Left lung (tissue), 14 donors: ENCODE results near the gene MLST8. TPM values are rescaled to one million over a fixed set of nuclear protein-coding genes. Genes with fewer than 3 reads are reported as not detected.

Experiments used
- ATAC-seq: fragments of 200-7000 bp; cut with Tn5 transposase; one replicate; pipeline ENCODE4 v1.9.1; 2020; ENCODE audit warnings: moderate library complexity
- DNase-seq, 4 donors: peaks; one replicate each; pipeline ENCODE4 v3.0.0-alpha.2; 2013 to 2020
- H3K27ac ChIP-seq, 2 donors: fragments of 200-600 bp; sonication (generic) in 1 of 2; one replicate each; pipeline versions ENCODE4 v1.5.0 to v1.8.0; 2020 to 2021
- H3K27me3 ChIP-seq, 2 donors: fragments of 200-600 bp; sonication (generic) in 1 of 2; one replicate each; pipeline versions ENCODE4 v1.5.0 to v1.8.0; 2020 to 2021
- H3K36me3 ChIP-seq, 2 donors: fragments of 200-600 bp; sonication (generic) in 1 of 2; one replicate each; pipeline versions ENCODE4 v1.5.0 to v1.8.0; 2020 to 2021
- H3K4me1 ChIP-seq, 2 donors: fragments of 200-600 bp; one replicate each; pipeline ENCODE4 v1.8.0; 2021
- H3K4me3 ChIP-seq, 2 donors: fragments of 200-600 bp; sonication (generic) in 1 of 2; one replicate each; pipeline versions ENCODE4 v1.5.0 to v1.8.0; 2020 to 2021; ENCODE audit warnings: mild to moderate bottlenecking in 1 of 2
- H3K9me3 ChIP-seq, 2 donors: fragments of 200-600 bp; sonication (generic) in 1 of 2; one replicate each; pipeline versions ENCODE4 v1.5.0 to v1.8.0; 2020 to 2021
- CTCF ChIP-seq, 2 donors: fragments of 200-600 bp; sonication (generic) in 1 of 2; IDR thresholded peaks; one replicate each; pipeline versions ENCODE4 v1.5.0 to v1.8.0; 2021; ENCODE audit warnings: antibody characterized with exemption in 2 of 2
- intact Hi-C, 2 donors: fragments of 100-400 bp; cut with DNase I; formaldehyde crosslinking; loops; one replicate each; pipeline versions ENCODE4 v1.11.2 to v1.14.2; 2022
- long read RNA-seq, 12 donors: library from polyadenylated mRNA in 2 of 12; unstranded in 2 of 12; transcript quantifications; one replicate each; pipeline ENCODE4 v2.0.0 and lab custom pipeline, GENCODE V29; 2019 to 2026
- polyA plus RNA-seq, 6 donors: library from polyadenylated mRNA; unstranded; fragments of 120-200 nt; gene quantifications; one replicate each; pipeline ENCODE4 v1.2.1, GENCODE V29; 2013; ENCODE audit not compliant: insufficient read length in 6 of 6
- total RNA-seq, 2 donors: library from RNA; stranded (reverse); fragmentation: NEBNext Ultra II Directional; extraction: Animal tissue kit (Norgen Biotek cat#: 25700); gene quantifications; one replicate each; pipeline ENCODE4 v1.2.1, GENCODE V29; 2021
- donor health status: DM: no; HTN: yes; CAD: no.
- donor health status: DM: no; HTN: no; CAD: no.

The MLST8 gene
- total RNA-seq (10 to 100 TPM; 32.1 to 39.0 TPM), polyA plus RNA-seq (10 to 100 TPM; 29.8 to 40.3 (median 37.0) TPM)
- long read RNA-seq, donor 1, transcript MLST8-232 (9 exons, 1,870 nt) = major isoform, 6 of 27 reads
- long read RNA-seq, donor 1, transcript MLST8-215 (9 exons, 1,861 nt) = minor isoform, 5 of 27 reads
- long read RNA-seq, donor 1, partial matches to known transcripts = 0 of 27 reads
- long read RNA-seq, donor 1, other reads (novel, unspliced or antisense) = 0 of 27 reads
- long read RNA-seq, donor 2, transcript MLST8-232 (9 exons, 1,870 nt) = major isoform, 5 of 19 reads
- long read RNA-seq, donor 2, partial matches to known transcripts = 0 of 19 reads
- long read RNA-seq, donor 2, other reads (novel, unspliced or antisense) = 0 of 19 reads
- long read RNA-seq, donor 3, transcript MLST8-232 (9 exons, 1,870 nt) = major isoform, 5 of 21 reads
- long read RNA-seq, donor 3, partial matches to known transcripts = 6 of 21 reads
- long read RNA-seq, donor 3, other reads (novel, unspliced or antisense) = 0 of 21 reads
- long read RNA-seq, donor 4, transcript MLST8-215 (9 exons, 1,861 nt) = minor isoform, 10 of 52 reads
- long read RNA-seq, donor 4, transcript MLST8-232 (9 exons, 1,870 nt) = major isoform, 11 of 52 reads
- long read RNA-seq, donor 4, transcript MLST8-203 (9 exons, 1,691 nt) = major isoform, 11 of 52 reads
- long read RNA-seq, donor 4, partial matches to known transcripts = 7 of 52 reads
- long read RNA-seq, donor 4, other reads (novel, unspliced or antisense) = 10 of 52 reads
- long read RNA-seq, donor 5, transcript MLST8-232 (9 exons, 1,870 nt) = major isoform, 5 of 20 reads
- long read RNA-seq, donor 5, partial matches to known transcripts = 5 of 20 reads
- long read RNA-seq, donor 5, other reads (novel, unspliced or antisense) = 0 of 20 reads
- long read RNA-seq, donor 6, transcript MLST8-232 (9 exons, 1,870 nt) = major isoform, 5 of 27 reads
- long read RNA-seq, donor 6, partial matches to known transcripts = 11 of 27 reads
- long read RNA-seq, donor 6, other reads (novel, unspliced or antisense) = 0 of 27 reads
- long read RNA-seq, donor 7, transcript MLST8-232 (9 exons, 1,870 nt) = major isoform, 5 of 10 reads
- long read RNA-seq, donor 7, partial matches to known transcripts = 0 of 10 reads
- long read RNA-seq, donor 7, other reads (novel, unspliced or antisense) = 0 of 10 reads
- long read RNA-seq, donor 8, partial matches to known transcripts = 0 of 12 reads
- long read RNA-seq, donor 8, other reads (novel, unspliced or antisense) = 0 of 12 reads
- long read RNA-seq, donor 9 = 0 reads
- long read RNA-seq, donor 10, transcript MLST8-232 (9 exons, 1,870 nt) = major isoform, 23 of 88 reads
- long read RNA-seq, donor 10, transcript MLST8-203 (9 exons, 1,691 nt) = minor isoform, 9 of 88 reads
- long read RNA-seq, donor 10, transcript MLST8-230 (8 exons, 2,116 nt) = minor isoform, 9 of 88 reads
- long read RNA-seq, donor 10, transcript MLST8-215 (9 exons, 1,861 nt) = minor isoform, 20 of 88 reads
- long read RNA-seq, donor 10, partial matches to known transcripts = 15 of 88 reads
- long read RNA-seq, donor 10, other reads (novel, unspliced or antisense) = 10 of 88 reads
- long read RNA-seq, donor 11 = 0 reads
- long read RNA-seq, donor 12, partial matches to known transcripts = 0 of 14 reads
- long read RNA-seq, donor 12, other reads (novel, unspliced or antisense) = 0 of 14 reads

- intact Hi-C loops = no loop called here
- peak within 1 kb of the TSS; percentile 62 to 74 for H3K4me3 ChIP-seq
- H3K27ac ChIP-seq = peak within 1 kb of the TSS; percentile 95 to 96
- no peak for TF ChIP-seq CTCF (IDR thresholded peaks at IDR 0.05)
- DNase-seq (peak; percentile 88 to 96 (median 92)), ATAC-seq (peak; percentile 97)
- peaks cover 0 to 37% of the 10 kb centered on the region in 2 donors for H3K36me3 ChIP-seq
- no peaks in the 10 kb centered on the region for H3K27me3 ChIP-seq
- H3K9me3 ChIP-seq = no peaks in the 10 kb centered on the region
- peaks cover 13 to 31% of the 10 kb centered on the region in 2 donors for H3K4me1 ChIP-seq
Observed at GRCh38 chr16:2205104-2205966, at the start of gene MLST8. Gene MLST8 (plus strand): TSS chr16:2205454. CDS start chr16:2206086, 632 bp downstream.

- peaks cover 0 to 22% of the 10 kb centered on the region in 2 donors for H3K36me3 ChIP-seq
- H3K27ac ChIP-seq = peak overlapping the region; percentile 67 to 93
- peak in 1 of 4 donors; percentile 85 for DNase-seq
- intact Hi-C loops = no loop called here
- no peaks in the 10 kb centered on the region for H3K27me3 ChIP-seq
- peaks cover 58 to 83% of the 10 kb centered on the region in 2 donors for H3K4me1 ChIP-seq
- H3K4me3 ChIP-seq = peak overlapping the region; percentile 49 to 81
- TF ChIP-seq CTCF (IDR thresholded peaks at IDR 0.05) = no peak
- no peaks in the 10 kb centered on the region for H3K9me3 ChIP-seq
- no peak for ATAC-seq
Observed at GRCh38 chr16:2155977-2156848, 49.0 kb upstream of the MLST8 start.

- Histone ChIP-seq H3K4me1 (peaks cover 56 to 77% of the 10 kb centered on the region in 2 donors), H3K27me3 (no peaks in the 10 kb centered on the region), H3K9me3 (no peaks in the 10 kb centered on the region), H3K27ac (no peak overlapping the region), H3K36me3 (peaks cover 0 to 19% of the 10 kb centered on the region in 2 donors), H3K4me3 (peak overlapping the region in 1 of 2 donors; percentile 81)
- TF ChIP-seq CTCF (IDR thresholded peaks at IDR 0.05) = no peak
- ATAC-seq (no peak), DNase-seq (peak in 1 of 4 donors; percentile 66)
- intact Hi-C loops = no loop called here
Observed at GRCh38 chr16:2156849-2157224, 48.4 kb upstream of the MLST8 start.
